HepG2 (cell line): ENCODE results near the gene SLC11A1. TPM values are rescaled to one million over a fixed set of nuclear protein-coding genes. Genes with fewer than 3 reads are reported as not detected.
A peak's percentile ranks its signal among the peaks of the same experiment; 100 is the strongest.

Experiments
- ADNP ChIP-seq: sonication (generic); formaldehyde crosslinking; IDR thresholded peaks from 2 replicates; pipeline ENCODE4 v1.4.0; 2020; ENCODE audit warnings: missing genetic modification reagents
- ARID5B ChIP-seq: IDR thresholded peaks from 2 replicates; pipeline ENCODE4 v1.4.0; 2020; ENCODE audit warnings: mild to moderate bottlenecking, missing genetic modification reagents
- HNRNPL ChIP-seq: fragments of 200-400 bp; formaldehyde crosslinking; IDR thresholded peaks from 2 replicates; pipeline ENCODE4 v1.6.1; 2017; ENCODE audit warnings: mild to moderate bottlenecking, low read depth, low read length
- KMT2A ChIP-seq: sonication (generic); formaldehyde crosslinking; IDR thresholded peaks from 2 replicates; pipeline ENCODE4 v1.4.0; 2020; ENCODE audit warnings: missing genetic modification reagents
- MAFF ChIP-seq: IDR thresholded peaks from 2 replicates; pipeline ENCODE4 v1.6.1; 2011; ENCODE audit warnings: low read depth, low read length, improper control_type of control experiment
- MAFK ChIP-seq, 2 experiments: IDR thresholded peaks in 1 of 2; conservative IDR thresholded peaks in 1 of 2; 2 replicates each; pipeline ENCODE4 v1.6.1; 2011; ENCODE audit warnings: improper control_type of control experiment in 2 of 2, low read length in 2 of 2
- MBD4 ChIP-seq: IDR thresholded peaks from 2 replicates; pipeline ENCODE4 v1.6.1; 2012; ENCODE audit warnings: low read length, inconsistent platforms, borderline replicate concordance
- MTF1 ChIP-seq: sonication (generic); formaldehyde crosslinking; IDR thresholded peaks from 2 replicates; pipeline ENCODE4 v1.5.0; 2020; ENCODE audit warnings: missing genetic modification reagents
- NR2C2 ChIP-seq: sonication (generic); formaldehyde crosslinking; IDR thresholded peaks from 2 replicates; pipeline ENCODE4 v1.4.0; 2020; ENCODE audit warnings: missing genetic modification reagents, mild to moderate bottlenecking, moderate library complexity, borderline replicate concordance
- PAF1 ChIP-seq: IDR thresholded peaks from 2 replicates; pipeline ENCODE4 v1.6.1; 2016; ENCODE audit warnings: missing genetic modification reagents, missing compliant biosample characterization
- REL ChIP-seq: sonication (generic); formaldehyde crosslinking; conservative IDR thresholded peaks from 2 replicates; pipeline ENCODE4 v1.8.0; 2022; ENCODE audit warnings: mild to moderate bottlenecking, missing genetic modification reagents, moderate library complexity
- RXRA ChIP-seq: sonication (generic); formaldehyde crosslinking; IDR thresholded peaks from 2 replicates; pipeline ENCODE4 v1.5.1; 2020; ENCODE audit warnings: missing genetic modification reagents
- SAP130 ChIP-seq: IDR thresholded peaks from 2 replicates; pipeline ENCODE4 v1.6.1; 2016; ENCODE audit warnings: low read depth
- SRSF1 ChIP-seq: fragments of 200-400 bp; formaldehyde crosslinking; optimal IDR thresholded peaks from 2 replicates; pipeline ENCODE3; 2017; ENCODE audit warnings: mild to moderate bottlenecking, low read depth, low read length, moderate library complexity
- ZNF138 ChIP-seq: sonication (generic); formaldehyde crosslinking; IDR thresholded peaks from 2 replicates; pipeline ENCODE4 v1.5.0; 2020; ENCODE audit warnings: mild to moderate bottlenecking, low read depth, missing genetic modification reagents
- ZNF510 ChIP-seq: sonication (generic); formaldehyde crosslinking; IDR thresholded peaks from 2 replicates; pipeline ENCODE4 v1.4.0; 2020; ENCODE audit warnings: low read depth, mild to moderate bottlenecking, missing genetic modification reagents
- ZNF609 ChIP-seq: sonication (generic); formaldehyde crosslinking; IDR thresholded peaks from 2 replicates; pipeline ENCODE4 v1.4.0; 2020; ENCODE audit warnings: mild to moderate bottlenecking, missing genetic modification reagents, borderline replicate concordance
- ZNF768 ChIP-seq: sonication (generic); formaldehyde crosslinking; IDR thresholded peaks from 2 replicates; pipeline ENCODE4 v1.4.0; 2020; ENCODE audit warnings: missing genetic modification reagents
- polyA plus RNA-seq, 8 experiments: library from polyadenylated mRNA; depleted of rRNA in 3 of 8; stranded (reverse) in 7 of 8; unstranded in 1 of 8; fragments of >200 nt; fragmentation: Illumina TruSeq in 4 of 8; extraction: Trizol in 4 of 8; gene quantifications; 2 replicates each; pipeline versions ENCODE4 v1.2.1 to v1.2.3, GENCODE V29; 2011 to 2016; ENCODE audit warnings: low read depth in 4 of 8, missing spikeins in 1 of 8, mixed read lengths in 1 of 8; ENCODE audit not compliant: insufficient read depth in 1 of 8
- total RNA-seq, 5 experiments: library from RNA; depleted of rRNA; stranded (reverse); fragments of >200 nt; fragmentation: Illumina TruSeq; extraction: Trizol; gene quantifications; 2 replicates each; pipeline ENCODE4 v1.2.3, GENCODE V29; 2016; ENCODE audit warnings: low read depth in 1 of 5
- TF ChIP-seq, protein P1 (sequence below): sonication (generic); formaldehyde crosslinking; IDR thresholded peaks from 2 replicates; pipeline ENCODE4 v1.5.1; 2020; ENCODE audit warnings: mild to moderate bottlenecking, missing genetic modification reagents, borderline replicate concordance

Gene SLC11A1
- total and polyA plus RNA-seq, 2 of the 13 experiments (the other 11 are each of a cell fraction or from before 2014, with no cell fraction given), result 0.33 to 2.3 TPM

GRCh38 chr2:218397820-218398436 lies 15.9 kb downstream of the SLC11A1 start (continued):
- TF ChIP-seq, protein P1, sequence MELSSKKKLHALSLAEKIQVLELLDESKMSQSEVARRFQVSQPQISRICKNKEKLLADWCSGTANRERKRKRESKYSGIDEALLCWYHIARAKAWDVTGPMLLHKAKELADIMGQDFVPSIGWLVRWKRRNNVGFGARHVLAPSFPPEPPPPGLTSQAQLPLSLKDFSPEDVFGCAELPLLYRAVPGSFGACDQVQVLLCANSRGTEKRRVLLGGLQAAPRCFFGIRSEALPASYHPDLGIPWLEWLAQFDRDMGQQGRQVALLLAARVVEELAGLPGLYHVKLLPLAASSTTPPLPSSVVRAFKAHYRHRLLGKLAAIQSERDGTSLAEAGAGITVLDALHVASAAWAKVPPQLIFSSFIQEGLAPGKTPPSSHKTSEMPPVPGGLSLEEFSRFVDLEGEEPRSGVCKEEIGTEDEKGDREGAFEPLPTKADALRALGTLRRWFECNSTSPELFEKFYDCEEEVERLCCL (CRISPR knock-in tag), result no peak; the same call in 1 of the 2 replicates
- TF ChIP-seq KMT2A (CRISPR knock-in tag), result peak; percentile 79
- peak; percentile 89 for TF ChIP-seq SAP130
- TF ChIP-seq ZNF510 (CRISPR knock-in tag), result peak; percentile 27; the same call in 1 of the 2 replicates
- peak; percentile 93; the same call in 1 of the 2 replicates for TF ChIP-seq ADNP
- TF ChIP-seq RXRA (CRISPR knock-in tag), result peak; percentile 90
- peak; percentile 72 for TF ChIP-seq ARID5B (CRISPR knock-in tag)
- peak; percentile 93 for TF ChIP-seq SRSF1
- no peak for TF ChIP-seq MTF1 (CRISPR knock-in tag)
- TF ChIP-seq MAFF, result no peak
- TF ChIP-seq ZNF768, result peak; percentile 36; the same call in 1 of the 2 replicates
- no peak for TF ChIP-seq MAFK (conservative IDR thresholded peaks at IDR 0.05 in 1 of 2, IDR thresholded peaks at IDR 0.05 in 1 of 2; ENCODE audit: low read length in 2 of 2)
- peak; percentile 89; the same call in 1 of the 2 replicates for TF ChIP-seq HNRNPL
- TF ChIP-seq NR2C2 (CRISPR knock-in tag), result peak; percentile 44; the same call in 1 of the 2 replicates
- TF ChIP-seq REL (CRISPR knock-in tag), result peak; percentile 69; the same call in 1 of the 2 replicates
- no peak for TF ChIP-seq PAF1
- peak; percentile 91 for TF ChIP-seq ZNF609 (CRISPR knock-in tag)
- TF ChIP-seq MBD4, result no peak
- TF ChIP-seq ZNF138, result 0 out of 2 replicates have a peak, but pooled peaks have one; percentile 8
